H9 (cell line): ENCODE data around the gene ANKIB1. TPM values are rescaled to one million over a fixed set of nuclear protein-coding genes. Genes with fewer than 3 reads are reported as not detected.

Source experiments
- DNase-seq: peaks from one replicate; pipeline ENCODE4 v3.0.0-alpha.2; 2017
- H2AFZ ChIP-seq: one replicate; pipeline ENCODE4 v1.6.1; 2013; ENCODE audit warnings: mild to moderate bottlenecking, low read length, control low read depth, moderate library complexity
- H2AK5ac ChIP-seq: 2 replicates; pipeline ENCODE4 v1.6.1; 2013; ENCODE audit warnings: low read length, control low read depth, mixed read lengths; ENCODE audit not compliant: insufficient read length
- H2BK120ac ChIP-seq: one replicate; pipeline ENCODE4 v1.6.1; 2013; ENCODE audit warnings: low read depth, mild to moderate bottlenecking, low read length, control low read depth, inconsistent platforms; ENCODE audit not compliant: poor library complexity, severe bottlenecking
- H2BK12ac ChIP-seq: 2 replicates; pipeline ENCODE4 v1.6.1; 2013; ENCODE audit warnings: low read length, control low read depth, mixed read lengths, low read depth; ENCODE audit not compliant: insufficient read length
- H2BK15ac ChIP-seq: 2 replicates; pipeline ENCODE4 v1.6.1; 2013; ENCODE audit warnings: low read depth, low read length, control low read depth
- H2BK20ac ChIP-seq: one replicate; pipeline ENCODE4 v1.6.1; 2013; ENCODE audit warnings: low read depth, mild to moderate bottlenecking, low read length, control low read depth, inconsistent platforms; ENCODE audit not compliant: poor library complexity, severe bottlenecking
- H2BK5ac ChIP-seq: 2 replicates; pipeline ENCODE4 v1.6.1; 2013; ENCODE audit warnings: low read length, control low read depth, mixed read lengths; ENCODE audit not compliant: insufficient read length
- H3K14ac ChIP-seq: 2 replicates; pipeline ENCODE4 v1.6.1; 2013; ENCODE audit warnings: low read length, control low read depth; ENCODE audit not compliant: insufficient read depth
- H3K18ac ChIP-seq: 2 replicates; pipeline ENCODE4 v1.6.1; 2013; ENCODE audit warnings: low read depth, mild to moderate bottlenecking, mixed read lengths, low read length, control low read depth; ENCODE audit not compliant: insufficient read length
- H3K23ac ChIP-seq: 2 replicates; pipeline ENCODE4 v1.6.1; 2013; ENCODE audit warnings: low read length, control low read depth, mixed read lengths, low read depth; ENCODE audit not compliant: insufficient read length
- H3K23me2 ChIP-seq: 2 replicates; pipeline ENCODE4 v1.6.1; 2013; ENCODE audit warnings: low read depth, mild to moderate bottlenecking, mixed read lengths, low read length, control low read depth; ENCODE audit not compliant: insufficient read length, poor library complexity, severe bottlenecking
- H3K27ac ChIP-seq: 2 replicates; pipeline ENCODE4 v1.5.1; 2013; ENCODE audit warnings: low read length, control low read depth, mixed read lengths, low read depth; ENCODE audit not compliant: insufficient read length
- H3K27me3 ChIP-seq: 2 replicates; pipeline ENCODE4 v1.6.1; 2013; ENCODE audit warnings: low read length, control low read depth, inconsistent platforms; ENCODE audit not compliant: insufficient read depth
- H3K4ac ChIP-seq: 2 replicates; pipeline ENCODE4 v1.6.1; 2013; ENCODE audit warnings: low read depth, mild to moderate bottlenecking, control low read depth, inconsistent platforms, low read length, moderate library complexity
- H3K4me1 ChIP-seq: 2 replicates; pipeline ENCODE4 v1.6.1; 2013; ENCODE audit warnings: low read length, control low read depth, inconsistent platforms; ENCODE audit not compliant: insufficient read depth
- H3K4me2 ChIP-seq: 2 replicates; pipeline ENCODE4 v1.6.1; 2013; ENCODE audit warnings: low read length, control low read depth, mixed read lengths; ENCODE audit not compliant: insufficient read length, insufficient read depth
- H3K56ac ChIP-seq: 2 replicates; pipeline ENCODE4 v1.6.1; 2013; ENCODE audit warnings: low read depth, mild to moderate bottlenecking, mixed read lengths, low read length, control low read depth; ENCODE audit not compliant: insufficient read length
- H3K79me1 ChIP-seq: 2 replicates; pipeline ENCODE4 v1.6.1; 2013; ENCODE audit warnings: low read depth, mild to moderate bottlenecking, moderate library complexity, low read length, control low read depth, inconsistent platforms; ENCODE audit not compliant: insufficient read depth, poor library complexity, severe bottlenecking
- H3K79me2 ChIP-seq: 2 replicates; pipeline ENCODE4 v1.6.1; 2013; ENCODE audit warnings: low read length, control low read depth, inconsistent platforms; ENCODE audit not compliant: insufficient read depth
- H3K9ac ChIP-seq: 2 replicates; pipeline ENCODE4 v1.6.1; 2013; ENCODE audit warnings: low read length, control low read depth, mixed read lengths; ENCODE audit not compliant: insufficient read length; ENCODE audit errors: extremely low read depth
- H3K9me3 ChIP-seq: one replicate; pipeline ENCODE4 v1.6.1; 2013; ENCODE audit warnings: low read depth, low read length, inconsistent platforms; ENCODE audit not compliant: control insufficient read depth
- H3T11ph ChIP-seq: one replicate; pipeline ENCODE4 v1.6.1; 2013; ENCODE audit warnings: mild to moderate bottlenecking, low read length, control low read depth, inconsistent platforms
- H4K20me1 ChIP-seq: one replicate; pipeline ENCODE4 v1.6.1; 2013; ENCODE audit not compliant: control insufficient read depth, insufficient read length, insufficient read depth
- H4K5ac ChIP-seq: 2 replicates; pipeline ENCODE4 v1.6.1; 2013; ENCODE audit warnings: low read depth, mild to moderate bottlenecking, mixed read lengths, low read length, control low read depth; ENCODE audit not compliant: insufficient read length
- H4K8ac ChIP-seq: replicated peaks from 2 replicates; pipeline ENCODE4 v1.6.1; 2013; ENCODE audit warnings: low read length, control low read depth, mixed read lengths, low read depth; ENCODE audit not compliant: insufficient read length
- H4K91ac ChIP-seq: 2 replicates; pipeline ENCODE4 v1.6.1; 2013; ENCODE audit warnings: low read depth, mild to moderate bottlenecking, moderate library complexity, mixed read lengths, low read length, control low read depth; ENCODE audit not compliant: insufficient read length
- H3K27ac Mint-ChIP-seq, 3 experiments: 2 replicates in 2 of 3; 3 replicates in 1 of 3; pipeline ENCODE4 v1.8.0; 2020 to 2021; ENCODE audit warnings: mixed read lengths in 3 of 3, mild to moderate bottlenecking in 1 of 3, moderate library complexity in 1 of 3
- H3K27me3 Mint-ChIP-seq: 2 replicates; pipeline ENCODE4 v1.8.0; 2021; ENCODE audit warnings: low read depth, mild to moderate bottlenecking, moderate library complexity, mixed read lengths
- H3K36me3 Mint-ChIP-seq, 3 experiments: 2 replicates in 2 of 3; 3 replicates in 1 of 3; pipeline ENCODE4 v1.8.0; 2020 to 2021; ENCODE audit warnings: low read depth in 3 of 3, mixed read lengths in 3 of 3; ENCODE audit not compliant: insufficient read depth in 1 of 3
- H3K4me1 Mint-ChIP-seq, 2 experiments: 2 replicates each; pipeline ENCODE4 v1.8.0; 2020; ENCODE audit warnings: mixed read lengths in 2 of 2
- H3K4me3 Mint-ChIP-seq, 2 experiments: 2 replicates in 1 of 2; 3 replicates in 1 of 2; pipeline ENCODE4 v1.8.0; 2020 to 2021; ENCODE audit warnings: mild to moderate bottlenecking in 2 of 2, mixed read lengths in 2 of 2, moderate library complexity in 1 of 2
- H3K9me3 Mint-ChIP-seq, 2 experiments: 2 replicates in 1 of 2; 3 replicates in 1 of 2; pipeline ENCODE4 v1.8.0; 2020; ENCODE audit warnings: mild to moderate bottlenecking in 2 of 2, mixed read lengths in 2 of 2, moderate library complexity in 1 of 2
- WGBS: extraction: QIAGEN DNeasy Blood & Tissue Kit; methylation state at CpG from one replicate; pipeline ENCODE4 v1.1.7; 2013; ENCODE audit warnings: missing lambda C conversion rate, low lambda C conversion rate, mixed read lengths; ENCODE audit not compliant: insufficient read length; ENCODE audit errors: extremely low coverage; 5-methylcytosine and 5-hydroxymethylcytosine counted together
- total RNA-seq: library from RNA; stranded (reverse); gene quantifications from 2 replicates; pipeline ENCODE4 v1.2.1, GENCODE V29; 2021
- TF ChIP-seq, protein P1 (sequence below): fragments of 200-600 bp; sonication (generic); conservative IDR thresholded peaks from 3 replicates; pipeline ENCODE4 v1.8.0; 2021; ENCODE audit warnings: antibody characterized with exemption, mild to moderate bottlenecking

The ANKIB1 gene
- total RNA-seq, 1 experiment from 2014 or later, result 42.0 TPM

DNA sequence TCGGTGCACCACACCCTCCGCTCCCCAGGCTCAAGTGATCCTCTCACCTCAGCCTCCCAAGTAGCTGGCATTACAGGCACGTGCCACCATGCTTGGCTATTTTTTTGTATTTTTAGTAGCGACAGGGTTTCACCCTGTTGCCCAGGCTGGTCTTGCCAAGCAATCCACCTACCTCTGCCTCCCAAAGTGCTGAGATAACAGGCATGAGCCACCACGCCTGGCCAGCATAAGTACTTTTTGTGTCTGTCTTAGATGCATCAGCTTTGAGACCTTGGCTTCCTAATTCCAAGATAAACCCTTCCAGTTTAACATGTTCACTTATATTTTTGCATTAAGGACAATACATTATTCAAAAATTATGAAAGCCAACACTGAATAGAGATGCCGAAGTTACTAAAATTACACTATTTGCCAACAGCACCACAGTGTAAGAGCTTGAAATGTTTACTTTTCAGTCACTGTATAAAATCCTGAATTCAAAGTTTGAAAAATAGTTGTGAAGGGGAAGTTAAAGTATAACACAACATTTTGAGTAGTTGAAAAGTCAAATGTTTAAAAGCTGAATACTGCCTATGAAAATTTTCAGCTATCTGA, 36.5 kb downstream of the ANKIB1 start:
- no peak overlapping the region for H3K27ac ChIP-seq
- H3K4ac ChIP-seq, result no peak overlapping the region
- H3K36me3 Mint-ChIP-seq, result peaks cover 5 to 6% (median 5%) of the 10 kb centered on the region in 3 experiments; a peak in 5 of 7 replicates
- WGBS, result no CpG with 5 or more reads among the region's 6 CpGs
- H4K20me1 ChIP-seq, result no peaks in the 10 kb centered on the region
- no peak overlapping the region for H3K9ac ChIP-seq
- no peak overlapping the region for H3K4me2 ChIP-seq
- no peaks in the 10 kb centered on the region for H3K27me3 Mint-ChIP-seq
- no peak overlapping the region for H2BK5ac ChIP-seq
- H3T11ph ChIP-seq, result no peak overlapping the region
- no peak overlapping the region for H3K4me3 Mint-ChIP-seq
- no peak overlapping the region for H2BK20ac ChIP-seq
- TF ChIP-seq, protein P1, sequence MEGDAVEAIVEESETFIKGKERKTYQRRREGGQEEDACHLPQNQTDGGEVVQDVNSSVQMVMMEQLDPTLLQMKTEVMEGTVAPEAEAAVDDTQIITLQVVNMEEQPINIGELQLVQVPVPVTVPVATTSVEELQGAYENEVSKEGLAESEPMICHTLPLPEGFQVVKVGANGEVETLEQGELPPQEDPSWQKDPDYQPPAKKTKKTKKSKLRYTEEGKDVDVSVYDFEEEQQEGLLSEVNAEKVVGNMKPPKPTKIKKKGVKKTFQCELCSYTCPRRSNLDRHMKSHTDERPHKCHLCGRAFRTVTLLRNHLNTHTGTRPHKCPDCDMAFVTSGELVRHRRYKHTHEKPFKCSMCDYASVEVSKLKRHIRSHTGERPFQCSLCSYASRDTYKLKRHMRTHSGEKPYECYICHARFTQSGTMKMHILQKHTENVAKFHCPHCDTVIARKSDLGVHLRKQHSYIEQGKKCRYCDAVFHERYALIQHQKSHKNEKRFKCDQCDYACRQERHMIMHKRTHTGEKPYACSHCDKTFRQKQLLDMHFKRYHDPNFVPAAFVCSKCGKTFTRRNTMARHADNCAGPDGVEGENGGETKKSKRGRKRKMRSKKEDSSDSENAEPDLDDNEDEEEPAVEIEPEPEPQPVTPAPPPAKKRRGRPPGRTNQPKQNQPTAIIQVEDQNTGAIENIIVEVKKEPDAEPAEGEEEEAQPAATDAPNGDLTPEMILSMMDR, result no peak
- H3K14ac ChIP-seq, result no peak overlapping the region
- H3K56ac ChIP-seq, result no peak overlapping the region
- no peak overlapping the region for H4K8ac ChIP-seq
- H3K27ac Mint-ChIP-seq, result no peak overlapping the region
- no peak overlapping the region for H2AK5ac ChIP-seq
- no peak overlapping the region for H2BK15ac ChIP-seq
- H3K27me3 ChIP-seq, result no peaks in the 10 kb centered on the region
- no peak overlapping the region for H2BK120ac ChIP-seq
- peaks cover 3% of the 10 kb centered on the region for H3K79me1 ChIP-seq
- no peak overlapping the region for H3K18ac ChIP-seq
- H3K23ac ChIP-seq, result no peak overlapping the region
- H3K9me3 Mint-ChIP-seq, result peaks cover 0 to 5% of the 10 kb centered on the region in 2 experiments; a peak in 2 of 5 replicates
- H3K9me3 ChIP-seq, result no peaks in the 10 kb centered on the region
- peaks cover 2% of the 10 kb centered on the region; the same call in 1 of the 2 replicates for H3K79me2 ChIP-seq
- no peak overlapping the region for H4K91ac ChIP-seq
- DNase-seq, result no peak
- peaks cover 20 to 23% of the 10 kb centered on the region in 2 experiments for H3K4me1 Mint-ChIP-seq
- no peaks in the 10 kb centered on the region for H3K23me2 ChIP-seq
- H3K4me1 ChIP-seq, result peaks cover 2% of the 10 kb centered on the region; the same call in 1 of the 2 replicates
- no peak overlapping the region for H2BK12ac ChIP-seq
- H4K5ac ChIP-seq, result no peak overlapping the region
- no peak overlapping the region for H2AFZ ChIP-seq
